GM12878 (cell line): ENCODE measurements around the gene STK16. TPM values are rescaled to one million over a fixed set of nuclear protein-coding genes. Genes with fewer than 3 reads are reported as not detected.

ENCODE experiments used
- ATAC-seq: fragments of 200-7000 bp; cut with Tn5 transposase; 3 replicates; pipeline ENCODE4 v1.9.1; 2020; ENCODE audit warnings: mild to moderate bottlenecking, moderate library complexity
- BruUV-seq: library from RNA; stranded (reverse); fragments of 400-500 nt; replicated peaks from 2 replicates; lab custom pipeline; 2021; lab: Mats Ljungman, UMichigan
- CTCF ChIA-PET: fragments of 300-600 bp; sonication (Branson Sonifier 250); formaldehyde crosslinking; extraction: SDS; loops from one replicate; lab custom pipeline; 2021; ENCODE audit warnings: inconsistent platforms; lab: Yijun Ruan, JAX
- POLR2A ChIA-PET: fragments of 350-600 bp; formaldehyde crosslinking; extraction: SDS; loops from one replicate; lab custom pipeline; 2021; ENCODE audit warnings: inconsistent platforms; lab: Charles Lee
- RAD21 ChIA-PET: fragments of 300-600 bp; sonication (Branson Sonifier 250); formaldehyde crosslinking; loops from one replicate; lab custom pipeline; 2023; ENCODE audit warnings: antibody characterized with exemption; ENCODE audit not compliant: unreplicated experiment; lab: Charles Lee
- SMC1A ChIA-PET: fragments of 300-600 bp; sonication (Branson Sonifier 250); formaldehyde crosslinking; loops from one replicate; lab custom pipeline; 2023; ENCODE audit not compliant: unreplicated experiment, uncharacterized antibody; lab: Charles Lee
- DNase-seq: peaks from one replicate; pipeline ENCODE4 v3.0.0-alpha.2; 2011; ENCODE audit warnings: low read depth, low spot score
- FAIRE-seq: peaks from 3 replicates; lab custom pipeline; 2011; peaks lifted over from hg19 to GRCh38; lab: Jason Lieb, UNC
- H2AFZ ChIP-seq: 2 replicates; pipeline ENCODE4 v1.6.0; 2011; ENCODE audit warnings: low read depth, low read length, control low read depth; ENCODE audit not compliant: control insufficient read depth
- H3K27ac ChIP-seq: 2 replicates; pipeline ENCODE4 v1.5.1; 2011; ENCODE audit warnings: control low read depth; ENCODE audit not compliant: control insufficient read depth, insufficient read depth
- H3K27me3 ChIP-seq, 2 experiments: replicated peaks in 1 of 2; 2 replicates each; pipeline versions ENCODE4 v1.6.0 to v1.6.1; 2011; ENCODE audit warnings: low read length in 1 of 2; ENCODE audit not compliant: control insufficient read depth in 2 of 2, insufficient read depth in 2 of 2
- H3K36me3 ChIP-seq, 2 experiments: 2 replicates each; pipeline ENCODE4 v1.5.1; 2011; ENCODE audit warnings: low read length in 1 of 2; ENCODE audit not compliant: control insufficient read depth in 2 of 2, insufficient read depth in 2 of 2
- H3K4me1 ChIP-seq: 2 replicates; pipeline ENCODE4 v1.6.1; 2011; ENCODE audit warnings: mild to moderate bottlenecking, low read length, moderate library complexity, mixed read lengths; ENCODE audit not compliant: control insufficient read depth, insufficient read depth
- H3K4me2 ChIP-seq: 2 replicates; pipeline ENCODE4 v1.6.0; 2011; ENCODE audit warnings: control low read depth; ENCODE audit not compliant: control insufficient read depth, insufficient read depth
- H3K4me3 ChIP-seq: fragments of 200-600 bp; sonication (generic); 2 replicates; pipeline ENCODE4 v1.5.1; 2016
- H3K79me2 ChIP-seq: 2 replicates; pipeline ENCODE4 v1.6.0; 2011; ENCODE audit warnings: low read length; ENCODE audit not compliant: control insufficient read depth, insufficient read depth
- H3K9ac ChIP-seq: 2 replicates; pipeline ENCODE4 v1.8.0; 2011; ENCODE audit warnings: low read length, control low read depth, mixed read lengths; ENCODE audit not compliant: control insufficient read depth, insufficient read depth
- H3K9me3 ChIP-seq: replicated peaks from 3 replicates; pipeline ENCODE4 v1.5.1; 2011; ENCODE audit warnings: mild to moderate bottlenecking, low read length; ENCODE audit not compliant: control insufficient read depth, insufficient read depth
- H4K20me1 ChIP-seq: 2 replicates; pipeline ENCODE4 v1.6.0; 2011; ENCODE audit not compliant: control insufficient read depth, insufficient read depth
- DPF2 ChIP-seq: fragments of 450-650 bp; IDR thresholded peaks from 2 replicates; pipeline ENCODE4 v1.6.1; 2017; ENCODE audit warnings: mild to moderate bottlenecking
- RBBP5 ChIP-seq: fragments of 200-600 bp; sonication (generic); conservative IDR thresholded peaks from 2 replicates; pipeline ENCODE4 v1.6.1; 2016
- SMARCA5 ChIP-seq: fragments of 450-650 bp; IDR thresholded peaks from 2 replicates; pipeline ENCODE4 v1.6.1; 2017; ENCODE audit warnings: mild to moderate bottlenecking
- STAT3 ChIP-seq: IDR thresholded peaks from 2 replicates; pipeline ENCODE4 v1.6.1; 2011; ENCODE audit warnings: low read depth, low read length, improper control_type of control experiment
- WRNIP1 ChIP-seq: IDR thresholded peaks from 2 replicates; pipeline ENCODE4 v1.6.1; 2011; ENCODE audit warnings: low read depth, low read length, improper control_type of control experiment, borderline replicate concordance
- ZSCAN29 ChIP-seq: fragments of 450-650 bp; IDR thresholded peaks from 2 replicates; pipeline ENCODE4 v1.6.1; 2017; ENCODE audit warnings: mild to moderate bottlenecking, moderate library complexity
- WGBS: methylation state at CpG from one replicate; pipeline ENCODE4 v1.1.6; 2016; ENCODE audit warnings: low lambda C conversion rate; ENCODE audit not compliant: insufficient replicate concordance, insufficient coverage; ENCODE audit errors: missing lambda C conversion rate; 5-methylcytosine and 5-hydroxymethylcytosine counted together
- in situ Hi-C: fragments of 300-500 bp; cut with MboI; formaldehyde crosslinking; loops from 9 replicates; pipeline ENCODE4 v1.14.3; 2018; ENCODE audit warnings: mixed read lengths
- intact Hi-C: fragments of 100-400 bp; cut with micrococcal nuclease; formaldehyde crosslinking; loops from one replicate; pipeline ENCODE4 v1.14.2; 2022; ENCODE audit not compliant: unreplicated experiment
- polyA plus RNA-seq, 11 experiments: library from polyadenylated mRNA; depleted of rRNA in 4 of 11; unstranded in 6 of 11; stranded (reverse) in 5 of 11; fragments of >200 nt; fragmentation: Nextera tagmentation in 4 of 11; fragmentation: Illumina TruSeq in 1 of 11; extraction: Ambion mirVana in 4 of 11; extraction: Trizol in 1 of 11; gene quantifications; 1 replicate in 1 of 11; 2 replicates in 10 of 11; pipeline versions ENCODE4 v1.2.1 to v1.2.3, GENCODE V29; 2011 to 2016; ENCODE audit warnings: inconsistent platforms in 2 of 11, missing spikeins in 2 of 11, low read depth in 1 of 11
- total RNA-seq, 4 experiments: library from RNA; depleted of rRNA in 3 of 4; stranded (reverse); fragments of >200 nt in 3 of 4; fragmentation: Illumina TruSeq in 1 of 4; extraction: Trizol in 1 of 4; gene quantifications; 2 replicates each; pipeline versions ENCODE4 v1.2.1 to v1.2.3, GENCODE V29; 2013 to 2021
- TF ChIP-seq, protein P1 (sequence below): fragments of 450-650 bp; IDR thresholded peaks from 2 replicates; pipeline ENCODE4 v1.6.1; 2018; ENCODE audit warnings: borderline replicate concordance, mild to moderate bottlenecking; ENCODE audit not compliant: partially characterized antibody
- TF ChIP-seq, protein P2 (sequence below): IDR thresholded peaks from 2 replicates; pipeline ENCODE4 v1.6.1; 2011; ENCODE audit warnings: mild to moderate bottlenecking, low read depth, low read length, moderate library complexity; ENCODE audit not compliant: insufficient replicate concordance

The STK16 gene
- total and polyA plus RNA-seq, 10 of the 15 experiments (the other 5 are each of a cell fraction or from before 2014, with no cell fraction given) = 4.3 to 50.1 (median 17.9) TPM

DNA sequence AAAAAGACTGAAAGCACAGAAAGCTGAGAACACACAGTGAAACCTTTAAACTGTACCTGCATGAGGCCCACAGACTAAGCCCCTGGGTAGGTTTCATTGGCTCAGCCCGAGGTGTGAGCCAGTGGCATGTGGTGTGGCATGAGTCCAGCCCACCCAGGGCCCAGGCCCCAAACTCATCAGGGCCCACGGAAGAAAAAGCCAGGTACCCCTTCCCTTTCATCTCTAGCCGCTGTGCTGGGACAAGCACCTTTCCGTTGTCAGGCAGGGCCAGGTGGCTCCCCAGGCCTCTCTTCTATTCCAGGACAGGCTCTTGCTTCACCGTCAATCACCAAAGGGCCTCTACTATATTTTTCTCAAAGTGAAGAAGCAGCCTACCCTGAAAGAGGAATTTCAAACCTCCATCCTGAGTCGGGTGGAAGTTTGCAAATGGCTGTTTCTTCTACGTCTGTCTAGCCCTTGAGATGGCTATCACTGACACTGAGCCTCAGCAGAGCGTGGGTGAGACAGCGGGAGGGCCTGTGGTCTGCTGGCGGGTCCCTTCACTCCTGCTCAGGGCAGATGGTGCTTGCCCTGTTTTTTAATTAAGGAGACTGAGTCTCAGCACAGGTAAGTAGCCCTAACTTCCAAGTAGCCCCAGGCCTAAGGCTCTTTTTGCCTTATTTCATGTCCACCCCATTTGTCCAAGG lies 42.4 kb downstream of the STK16 start:
- ChIA-PET POLR2A (no interaction called here), CTCF (interaction anchor here (1.1 to 2.1 kb wide), 4 partner anchors 8 to 131 kb away, joined by 3 to 18 read pairs (median 7); no protein-coding TSS in a partner anchor), RAD21 (interaction anchor here (1.0 kb wide), 1 partner anchor 36 kb away, joined by 4 read pairs; no protein-coding TSS in a partner anchor), SMC1A (no interaction called here)
- H3K79me2 ChIP-seq = no peaks in the 10 kb centered on the region
- no peak overlapping the region for H3K9ac ChIP-seq
- H3K4me3 ChIP-seq = no peak overlapping the region
- 76% methylated on average over 10 of the region's 10 CpGs for WGBS
- no TSS peak for BruUV-seq
- H3K4me2 ChIP-seq = no peak overlapping the region
- in situ Hi-C loops = no loop called here
- DNase-seq = no peak
- TF ChIP-seq WRNIP1 (no peak), RBBP5 (no peak), SMARCA5 (no peak), DPF2 (no peak), STAT3 (no peak), ZSCAN29 (no peak)
- TF ChIP-seq, protein P1, sequence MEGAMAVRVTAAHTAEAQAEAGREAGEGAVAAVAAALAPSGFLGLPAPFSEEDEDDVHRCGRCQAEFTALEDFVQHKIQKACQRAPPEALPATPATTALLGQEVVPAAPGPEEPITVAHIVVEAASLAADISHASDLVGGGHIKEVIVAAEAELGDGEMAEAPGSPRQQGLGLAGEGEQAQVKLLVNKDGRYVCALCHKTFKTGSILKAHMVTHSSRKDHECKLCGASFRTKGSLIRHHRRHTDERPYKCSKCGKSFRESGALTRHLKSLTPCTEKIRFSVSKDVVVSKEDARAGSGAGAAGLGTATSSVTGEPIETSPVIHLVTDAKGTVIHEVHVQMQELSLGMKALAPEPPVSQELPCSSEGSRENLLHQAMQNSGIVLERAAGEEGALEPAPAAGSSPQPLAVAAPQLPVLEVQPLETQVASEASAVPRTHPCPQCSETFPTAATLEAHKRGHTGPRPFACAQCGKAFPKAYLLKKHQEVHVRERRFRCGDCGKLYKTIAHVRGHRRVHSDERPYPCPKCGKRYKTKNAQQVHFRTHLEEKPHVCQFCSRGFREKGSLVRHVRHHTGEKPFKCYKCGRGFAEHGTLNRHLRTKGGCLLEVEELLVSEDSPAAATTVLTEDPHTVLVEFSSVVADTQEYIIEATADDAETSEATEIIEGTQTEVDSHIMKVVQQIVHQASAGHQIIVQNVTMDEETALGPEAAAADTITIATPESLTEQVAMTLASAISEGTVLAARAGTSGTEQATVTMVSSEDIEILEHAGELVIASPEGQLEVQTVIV = no peak
- TF ChIP-seq, protein P2, sequence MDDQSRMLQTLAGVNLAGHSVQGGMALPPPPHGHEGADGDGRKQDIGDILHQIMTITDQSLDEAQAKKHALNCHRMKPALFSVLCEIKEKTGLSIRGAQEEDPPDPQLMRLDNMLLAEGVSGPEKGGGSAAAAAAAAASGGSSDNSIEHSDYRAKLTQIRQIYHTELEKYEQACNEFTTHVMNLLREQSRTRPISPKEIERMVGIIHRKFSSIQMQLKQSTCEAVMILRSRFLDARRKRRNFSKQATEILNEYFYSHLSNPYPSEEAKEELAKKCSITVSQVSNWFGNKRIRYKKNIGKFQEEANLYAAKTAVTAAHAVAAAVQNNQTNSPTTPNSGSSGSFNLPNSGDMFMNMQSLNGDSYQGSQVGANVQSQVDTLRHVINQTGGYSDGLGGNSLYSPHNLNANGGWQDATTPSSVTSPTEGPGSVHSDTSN = no peak
- no peaks in the 10 kb centered on the region for H3K4me1 ChIP-seq
- H2AFZ ChIP-seq = no peak overlapping the region
- no peaks in the 10 kb centered on the region for H4K20me1 ChIP-seq
- FAIRE-seq = no peak
- no peak; the same call in 2 of the 3 replicates for ATAC-seq
- H3K27ac ChIP-seq = no peak overlapping the region
- no peaks in the 10 kb centered on the region; a peak in 1 of 4 replicates for H3K36me3 ChIP-seq
- H3K27me3 ChIP-seq = peaks cover 0 to 3% of the 10 kb centered on the region in 2 experiments; a peak in 2 of 4 replicates
- no peaks in the 10 kb centered on the region for H3K9me3 ChIP-seq
- intact Hi-C loops = no loop called here
